ENCODE measurements around the gene OR56A4.
A peak's percentile ranks its signal among the peaks of the same experiment; 100 is the strongest.

Gene OR56A4

DNA sequence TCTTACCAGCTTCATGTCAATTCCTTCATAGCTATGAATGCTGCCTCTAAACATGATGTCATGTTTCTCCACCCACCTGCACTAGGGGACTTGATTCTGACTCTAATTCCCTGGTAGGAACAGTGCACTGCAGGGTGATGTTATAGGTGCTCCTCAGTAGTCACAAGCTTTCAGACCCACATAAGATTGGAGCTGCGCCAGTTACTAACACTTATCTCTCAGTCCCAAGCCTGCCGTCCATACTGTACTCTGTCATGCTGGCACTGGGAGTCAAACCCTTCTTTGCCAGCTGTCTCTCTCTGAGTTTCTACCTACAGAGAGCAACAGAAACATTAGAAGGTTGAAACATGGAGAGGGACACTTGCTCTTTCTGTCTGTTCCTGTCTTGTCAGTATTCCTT, 18.3 kb upstream of the OR56A4 start:
- TF ChIP-seq, protein P1, sequence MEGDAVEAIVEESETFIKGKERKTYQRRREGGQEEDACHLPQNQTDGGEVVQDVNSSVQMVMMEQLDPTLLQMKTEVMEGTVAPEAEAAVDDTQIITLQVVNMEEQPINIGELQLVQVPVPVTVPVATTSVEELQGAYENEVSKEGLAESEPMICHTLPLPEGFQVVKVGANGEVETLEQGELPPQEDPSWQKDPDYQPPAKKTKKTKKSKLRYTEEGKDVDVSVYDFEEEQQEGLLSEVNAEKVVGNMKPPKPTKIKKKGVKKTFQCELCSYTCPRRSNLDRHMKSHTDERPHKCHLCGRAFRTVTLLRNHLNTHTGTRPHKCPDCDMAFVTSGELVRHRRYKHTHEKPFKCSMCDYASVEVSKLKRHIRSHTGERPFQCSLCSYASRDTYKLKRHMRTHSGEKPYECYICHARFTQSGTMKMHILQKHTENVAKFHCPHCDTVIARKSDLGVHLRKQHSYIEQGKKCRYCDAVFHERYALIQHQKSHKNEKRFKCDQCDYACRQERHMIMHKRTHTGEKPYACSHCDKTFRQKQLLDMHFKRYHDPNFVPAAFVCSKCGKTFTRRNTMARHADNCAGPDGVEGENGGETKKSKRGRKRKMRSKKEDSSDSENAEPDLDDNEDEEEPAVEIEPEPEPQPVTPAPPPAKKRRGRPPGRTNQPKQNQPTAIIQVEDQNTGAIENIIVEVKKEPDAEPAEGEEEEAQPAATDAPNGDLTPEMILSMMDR (IDR thresholded peaks at IDR 0.05; ENCODE audit: extremely low read depth, insufficient read depth, missing control alignments): no peak
- DNase-seq (ENCODE audit: low spot score): no peak
- in situ Hi-C loops (cut with MboI; ENCODE audit: low pct_unique_long_range_greater_than_20kb, low sequenced_read_pairs, unreplicated experiment): no loop called here

DNA sequence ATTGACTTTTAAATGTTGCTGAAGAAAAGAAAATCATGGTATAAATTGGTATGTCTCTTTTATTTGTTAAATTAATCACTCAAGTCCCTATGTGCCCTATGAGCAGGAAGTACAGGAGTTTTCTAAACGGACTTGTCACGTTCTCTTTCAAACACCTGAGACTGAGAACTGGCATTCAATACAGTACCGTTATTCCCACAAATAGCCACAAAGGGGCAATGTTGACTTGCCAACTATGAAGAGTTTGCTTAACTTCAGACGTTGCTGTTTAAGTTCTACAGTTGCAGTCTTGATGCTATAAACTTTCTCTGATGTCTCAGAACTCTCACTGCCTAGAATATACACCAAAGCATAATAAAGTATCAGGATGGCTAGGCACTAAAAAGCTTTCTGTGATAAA, 16.2 kb upstream of the OR56A4 start:
- in situ Hi-C loops (cut with MboI; ENCODE audit: low pct_unique_long_range_greater_than_20kb, low sequenced_read_pairs, unreplicated experiment): loop anchor here (25.0 kb wide), 1 partner anchor 314 kb away; no protein-coding TSS in a partner anchor
- DNase-seq (ENCODE audit: low spot score): peak; percentile 31
- TF ChIP-seq, protein P1 (IDR thresholded peaks at IDR 0.05; ENCODE audit: extremely low read depth, insufficient read depth, missing control alignments): peak; percentile 49

DNA sequence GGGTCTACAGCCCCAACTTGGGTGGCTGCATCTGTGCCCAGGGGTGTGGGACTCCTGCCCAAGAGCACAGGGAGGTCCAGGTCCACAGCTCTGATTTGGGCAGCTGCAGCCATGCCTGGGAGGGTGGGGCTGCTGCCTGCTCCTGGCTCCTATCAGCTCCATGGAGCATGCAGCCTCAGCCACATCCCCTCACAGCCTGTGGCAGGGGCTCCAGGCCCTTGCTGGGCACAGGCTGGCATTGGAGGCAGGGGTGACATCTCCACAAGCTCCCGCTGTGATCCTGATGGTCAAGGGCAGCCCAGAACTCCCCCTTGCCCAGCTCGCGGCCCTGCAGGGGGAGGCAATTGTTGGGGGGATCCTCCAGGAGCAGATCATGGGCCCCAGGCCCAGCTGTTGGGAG, 6.3 kb upstream of the OR56A4 start:
- DNase-seq (ENCODE audit: low spot score): no peak
- in situ Hi-C loops (cut with MboI; ENCODE audit: low pct_unique_long_range_greater_than_20kb, low sequenced_read_pairs, unreplicated experiment): loop anchor here (25.0 kb wide), 1 partner anchor 324 kb away; no protein-coding TSS in a partner anchor
- TF ChIP-seq, protein P1 (IDR thresholded peaks at IDR 0.05; ENCODE audit: extremely low read depth, insufficient read depth, missing control alignments): no peak

DNA sequence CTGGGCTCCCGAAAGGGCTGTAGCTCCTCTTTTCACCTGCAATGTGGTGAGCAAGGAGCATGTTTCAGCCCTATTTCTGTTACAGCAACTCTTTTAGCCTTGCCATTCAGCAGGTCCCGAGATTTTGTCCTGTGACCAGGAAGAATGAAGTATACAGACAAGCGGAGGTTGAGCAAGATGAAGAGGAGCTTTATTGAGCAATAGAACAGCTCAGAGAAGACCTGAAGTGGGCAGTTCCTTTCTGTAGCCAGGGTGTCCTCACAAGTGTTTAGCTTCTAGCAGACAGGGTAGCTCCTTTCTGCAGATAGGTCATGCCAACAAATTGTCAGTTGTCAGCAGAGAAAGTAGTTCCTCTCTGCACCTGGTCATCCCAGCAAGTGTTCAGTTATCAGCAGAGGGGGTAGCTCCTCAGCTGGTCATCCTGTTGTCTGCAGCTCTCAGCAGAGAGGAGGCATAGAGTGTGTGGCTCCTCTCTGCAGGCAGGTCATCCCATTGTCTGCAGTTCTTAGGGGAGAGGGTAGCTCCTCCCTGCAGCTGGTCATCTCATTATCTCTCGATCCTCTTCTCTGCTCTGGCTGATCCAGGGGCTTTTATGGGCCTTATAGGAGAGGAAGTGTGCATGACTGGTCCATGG, 5.4 kb upstream of the OR56A4 start:
- in situ Hi-C loops (cut with MboI; ENCODE audit: low pct_unique_long_range_greater_than_20kb, low sequenced_read_pairs, unreplicated experiment): loop anchor here (25.0 kb wide), 1 partner anchor 325 kb away; no protein-coding TSS in a partner anchor
- TF ChIP-seq, protein P1 (IDR thresholded peaks at IDR 0.05; ENCODE audit: extremely low read depth, insufficient read depth, missing control alignments): no peak

DNA sequence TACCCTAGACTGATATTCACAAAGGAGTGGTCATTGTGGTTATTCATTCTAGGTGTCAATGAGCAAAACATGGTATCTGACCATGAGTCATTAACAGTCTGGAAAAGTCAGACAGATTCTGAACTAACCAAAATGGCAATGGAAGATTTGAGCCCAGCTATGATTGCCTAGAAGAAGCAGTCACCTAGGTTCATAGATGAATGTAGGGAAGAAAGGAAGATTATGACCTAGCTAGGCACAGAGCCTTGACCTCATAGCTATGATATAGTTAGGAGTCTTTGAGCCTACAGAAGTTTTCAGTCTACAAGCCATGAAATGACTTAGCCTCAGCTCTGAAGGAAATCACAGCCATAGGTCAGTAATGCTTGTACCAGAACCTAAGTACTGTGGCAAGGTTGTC, 351 bp downstream of the OR56A4 start:
- in situ Hi-C loops (cut with MboI; ENCODE audit: low pct_unique_long_range_greater_than_20kb, low sequenced_read_pairs, unreplicated experiment): loop anchor here (25.0 kb wide), 1 partner anchor 331 kb away; no protein-coding TSS in a partner anchor
- TF ChIP-seq, protein P1 (IDR thresholded peaks at IDR 0.05; ENCODE audit: extremely low read depth, insufficient read depth, missing control alignments): no peak
- no peak for DNase-seq (ENCODE audit: low spot score)

More for the DNA sequence above, 5.4 kb upstream of the OR56A4 start:
- DNase-seq (ENCODE audit: low spot score): no peak

DNA sequence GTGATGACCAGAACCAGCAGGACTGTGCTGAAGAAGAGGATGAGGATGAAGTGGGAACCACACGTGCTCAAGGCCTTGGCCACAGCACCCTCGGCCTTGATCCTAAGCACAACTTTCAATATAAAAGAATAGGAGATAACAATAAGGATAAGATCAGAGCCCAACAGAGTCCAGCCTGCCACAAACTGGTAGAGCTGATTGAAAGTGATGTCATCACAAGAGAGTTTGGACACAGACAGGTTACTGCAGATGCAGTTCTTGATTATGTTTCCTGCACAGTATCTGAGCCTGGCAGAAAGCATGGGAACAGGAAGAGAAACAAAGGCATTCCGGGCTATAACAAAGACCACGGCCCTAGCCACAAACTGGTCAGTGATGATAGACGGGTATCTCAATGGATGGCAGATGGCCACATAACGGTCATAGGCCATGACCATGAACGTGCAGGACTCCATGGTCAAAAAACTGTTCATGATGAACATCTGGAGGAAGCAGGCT, 4.5 kb downstream of the OR56A4 start:
- in situ Hi-C loops (cut with MboI; ENCODE audit: low pct_unique_long_range_greater_than_20kb, low sequenced_read_pairs, unreplicated experiment): loop anchor here (25.0 kb wide), 1 partner anchor 335 kb away; no protein-coding TSS in a partner anchor
- TF ChIP-seq, protein P1 (IDR thresholded peaks at IDR 0.05; ENCODE audit: extremely low read depth, insufficient read depth, missing control alignments): no peak
- DNase-seq (ENCODE audit: low spot score): no peak

Data from GM13977 (cell line).